ENCODE measurements around the gene TRMT61B.

The TRMT61B gene

DNA sequence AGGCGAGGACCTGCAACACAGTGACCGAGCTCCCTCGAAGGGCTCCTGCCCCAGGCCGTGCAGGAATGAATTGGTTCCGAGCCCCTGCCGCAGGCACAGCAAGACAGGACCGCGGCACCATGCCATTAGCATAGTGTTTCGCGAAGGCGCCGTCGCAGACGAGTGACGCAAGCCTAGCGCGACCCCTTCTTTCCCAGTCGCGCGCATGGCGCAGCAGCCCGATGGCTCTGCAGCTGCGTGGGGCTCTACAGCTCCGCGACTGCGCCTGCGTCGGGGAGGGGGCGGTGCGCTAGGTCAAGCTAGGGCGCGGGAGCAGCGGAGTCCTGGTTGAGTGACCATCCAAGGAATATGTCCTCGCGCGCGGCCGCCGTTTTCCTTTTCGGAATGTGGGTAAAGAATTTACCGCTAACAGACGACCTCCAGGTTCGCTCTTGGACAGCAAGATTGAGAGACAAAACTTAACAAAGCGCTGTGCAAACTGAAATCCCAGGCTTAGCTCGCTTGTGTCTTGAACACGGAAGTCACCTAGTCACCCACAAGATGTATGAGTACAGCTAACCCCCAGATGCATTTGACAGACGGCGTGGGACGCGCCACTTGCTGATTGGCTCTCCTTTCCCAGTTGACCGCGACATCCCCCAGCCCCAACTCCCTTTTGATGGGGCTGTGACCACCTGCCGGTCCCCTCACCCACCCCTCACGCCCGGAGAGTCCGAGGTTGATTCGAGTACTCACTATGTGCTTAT lies at the start of gene TRMT61B:
TRMT61B (minus strand) TSS at position 164 of the 746 bp plus-strand sequence; CDS start at position 132, 32 bp downstream.
- TF ChIP-seq, protein P1, sequence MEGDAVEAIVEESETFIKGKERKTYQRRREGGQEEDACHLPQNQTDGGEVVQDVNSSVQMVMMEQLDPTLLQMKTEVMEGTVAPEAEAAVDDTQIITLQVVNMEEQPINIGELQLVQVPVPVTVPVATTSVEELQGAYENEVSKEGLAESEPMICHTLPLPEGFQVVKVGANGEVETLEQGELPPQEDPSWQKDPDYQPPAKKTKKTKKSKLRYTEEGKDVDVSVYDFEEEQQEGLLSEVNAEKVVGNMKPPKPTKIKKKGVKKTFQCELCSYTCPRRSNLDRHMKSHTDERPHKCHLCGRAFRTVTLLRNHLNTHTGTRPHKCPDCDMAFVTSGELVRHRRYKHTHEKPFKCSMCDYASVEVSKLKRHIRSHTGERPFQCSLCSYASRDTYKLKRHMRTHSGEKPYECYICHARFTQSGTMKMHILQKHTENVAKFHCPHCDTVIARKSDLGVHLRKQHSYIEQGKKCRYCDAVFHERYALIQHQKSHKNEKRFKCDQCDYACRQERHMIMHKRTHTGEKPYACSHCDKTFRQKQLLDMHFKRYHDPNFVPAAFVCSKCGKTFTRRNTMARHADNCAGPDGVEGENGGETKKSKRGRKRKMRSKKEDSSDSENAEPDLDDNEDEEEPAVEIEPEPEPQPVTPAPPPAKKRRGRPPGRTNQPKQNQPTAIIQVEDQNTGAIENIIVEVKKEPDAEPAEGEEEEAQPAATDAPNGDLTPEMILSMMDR (IDR thresholded peaks at IDR 0.05; ENCODE audit: borderline replicate concordance, insufficient read depth, low read depth, low read length) = no peak
- peak within 1 kb of the TSS; percentile 81 for H3K4me3 ChIP-seq (ENCODE audit: low read depth, low read length)

DNA sequence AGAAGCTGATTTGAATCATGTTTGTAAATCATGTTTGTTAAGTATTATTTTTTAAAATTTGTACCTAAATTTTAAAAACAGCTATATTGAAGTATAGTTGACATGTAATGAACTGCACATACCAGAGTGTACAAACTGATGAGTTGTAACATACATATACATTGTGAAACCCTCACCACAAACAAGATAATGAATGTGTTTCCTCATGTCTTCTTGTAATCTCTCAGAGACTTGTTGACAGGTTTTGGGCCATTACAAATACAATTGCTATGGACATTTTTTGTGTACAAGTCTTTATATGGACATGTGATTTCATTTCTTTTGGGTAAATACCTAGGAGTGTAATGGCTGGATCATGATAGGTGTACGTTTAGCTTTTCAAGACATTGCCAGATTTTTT lies 45.8 kb upstream of the TRMT61B start:
- TF ChIP-seq, protein P1 (IDR thresholded peaks at IDR 0.05; ENCODE audit: borderline replicate concordance, insufficient read depth, low read depth, low read length) = no peak
- no peak overlapping the region for H3K4me3 ChIP-seq (ENCODE audit: low read depth, low read length)

DNA sequence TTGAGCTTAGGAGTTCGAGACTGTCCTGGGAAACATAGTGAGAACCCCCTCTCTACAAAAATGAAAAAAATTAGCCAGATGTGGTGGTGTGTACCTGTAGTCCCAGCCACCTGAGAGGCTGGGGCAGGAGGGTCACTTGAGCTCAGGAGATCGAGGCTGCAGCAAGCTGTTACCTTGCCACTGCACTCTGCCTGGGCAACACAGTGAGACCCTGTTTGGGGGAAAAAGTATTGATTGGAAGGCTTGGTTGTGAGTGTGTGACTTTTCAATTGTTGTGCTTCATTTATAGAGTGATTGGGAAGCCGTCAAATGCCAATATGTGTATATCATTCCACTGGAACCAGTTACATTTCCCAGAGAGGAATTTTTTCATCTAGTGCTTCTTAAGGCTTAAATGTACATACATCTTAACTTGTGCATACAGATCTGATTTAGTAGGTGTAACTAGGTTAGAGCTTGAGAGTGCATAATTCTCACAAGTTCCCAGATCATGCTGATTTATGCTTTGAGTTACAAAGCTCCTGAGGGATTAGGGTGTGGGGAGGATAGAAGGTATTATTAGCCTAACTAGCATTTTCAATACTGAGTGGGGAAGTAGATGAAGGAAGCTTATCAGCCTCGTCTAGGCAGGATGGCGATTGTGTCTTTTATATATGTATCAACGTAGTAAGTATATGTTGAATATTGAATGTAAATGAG lies 39.7 kb upstream of the TRMT61B start:
- H3K4me3 ChIP-seq (ENCODE audit: low read depth, low read length) = no peak overlapping the region
- TF ChIP-seq, protein P1 (IDR thresholded peaks at IDR 0.05; ENCODE audit: borderline replicate concordance, insufficient read depth, low read depth, low read length) = no peak

DNA sequence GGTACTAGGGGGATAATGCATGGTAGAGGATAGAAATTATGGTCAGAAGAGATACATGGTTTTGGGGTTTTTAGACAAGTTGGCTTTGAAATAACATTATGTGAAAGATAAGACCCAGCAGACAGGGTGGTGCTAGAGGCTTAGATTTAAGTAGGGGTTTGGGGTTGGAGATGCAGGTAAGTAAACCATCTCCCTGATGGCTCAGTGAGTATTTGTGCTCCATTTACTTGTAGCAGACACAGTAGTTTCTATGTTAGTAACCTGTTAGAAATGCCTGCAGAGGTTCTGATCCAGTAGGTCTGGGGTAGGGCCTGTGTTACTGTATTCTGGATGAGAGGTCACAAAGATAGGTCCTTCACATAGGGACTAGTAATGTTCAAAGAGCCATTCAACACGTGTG lies 38.1 kb upstream of the TRMT61B start:
- TF ChIP-seq, protein P1 (IDR thresholded peaks at IDR 0.05; ENCODE audit: borderline replicate concordance, insufficient read depth, low read depth, low read length) = no peak
- H3K4me3 ChIP-seq (ENCODE audit: low read depth, low read length) = no peak overlapping the region

DNA sequence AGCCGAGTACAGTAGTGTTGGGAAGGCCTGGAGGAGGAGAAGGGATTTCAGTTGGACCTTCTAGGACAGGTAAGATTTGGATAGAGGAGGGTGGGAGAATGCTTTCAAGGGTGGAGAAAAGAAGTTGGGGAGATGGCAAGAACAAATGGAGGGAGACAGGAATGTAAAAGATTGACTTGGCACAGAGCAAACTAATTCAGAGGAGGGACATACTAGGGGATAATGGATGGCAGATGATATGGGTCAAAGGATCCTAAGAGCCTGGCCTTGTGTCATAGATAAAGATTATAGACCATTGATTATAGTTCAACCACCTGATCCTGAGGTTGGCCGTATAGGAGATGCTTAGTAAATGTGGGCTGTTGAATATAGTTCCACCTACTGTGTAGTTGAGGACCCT lies 36.7 kb upstream of the TRMT61B start:
- TF ChIP-seq, protein P1 (IDR thresholded peaks at IDR 0.05; ENCODE audit: borderline replicate concordance, insufficient read depth, low read depth, low read length) = no peak
- no peak overlapping the region for H3K4me3 ChIP-seq (ENCODE audit: low read depth, low read length)

DNA sequence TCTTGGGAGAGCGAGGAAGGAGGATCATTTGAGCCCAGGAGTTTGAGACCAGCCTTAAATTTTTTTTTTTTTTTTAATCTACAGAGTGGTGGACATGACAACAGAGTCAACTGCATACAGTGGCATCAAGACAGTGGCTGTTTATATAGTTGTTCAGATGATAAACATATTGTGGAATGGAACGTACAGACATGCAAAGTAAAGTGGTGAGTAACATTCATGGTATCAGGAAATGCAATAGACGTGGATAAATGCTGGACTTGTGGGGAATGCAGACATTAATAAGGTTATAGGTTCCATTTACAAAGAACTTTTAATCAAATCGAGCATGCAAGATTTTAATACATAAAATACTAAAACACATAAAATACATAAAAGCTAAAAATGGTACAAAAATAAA lies 36.3 kb upstream of the TRMT61B start:
- H3K4me3 ChIP-seq (ENCODE audit: low read depth, low read length) = no peak overlapping the region
- TF ChIP-seq, protein P1 (IDR thresholded peaks at IDR 0.05; ENCODE audit: borderline replicate concordance, insufficient read depth, low read depth, low read length) = no peak

DNA sequence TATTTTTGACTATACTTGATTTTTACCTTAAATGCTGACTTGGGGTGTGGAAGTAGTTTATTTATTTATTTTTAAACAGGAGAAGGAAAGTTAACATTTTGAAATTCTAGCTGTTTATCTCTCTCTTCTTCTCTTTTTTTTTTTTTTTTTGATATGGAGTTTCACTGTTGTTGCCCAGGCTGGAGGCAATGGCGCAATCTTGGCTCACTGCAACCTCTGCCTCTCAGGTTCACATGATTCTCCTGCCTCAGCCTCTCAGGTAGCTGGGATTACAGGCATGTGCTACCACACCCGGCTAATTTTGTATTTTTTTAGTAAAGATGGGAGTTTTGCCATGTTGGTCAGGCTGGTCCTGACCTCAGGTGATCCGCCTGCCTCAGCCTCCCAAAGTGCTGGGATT lies 35.4 kb upstream of the TRMT61B start:
- no peak overlapping the region for H3K4me3 ChIP-seq (ENCODE audit: low read depth, low read length)
- TF ChIP-seq, protein P1 (IDR thresholded peaks at IDR 0.05; ENCODE audit: borderline replicate concordance, insufficient read depth, low read depth, low read length) = no peak
